Measurements from ENCODE around the gene ETNK2. TPM values are rescaled to one million over a fixed set of nuclear protein-coding genes. Genes with fewer than 3 reads are reported as not detected.

The ETNK2 gene
- total and polyA plus RNA-seq, 2 donors from 2014 or later: 33.3 to 166 TPM

DNA sequence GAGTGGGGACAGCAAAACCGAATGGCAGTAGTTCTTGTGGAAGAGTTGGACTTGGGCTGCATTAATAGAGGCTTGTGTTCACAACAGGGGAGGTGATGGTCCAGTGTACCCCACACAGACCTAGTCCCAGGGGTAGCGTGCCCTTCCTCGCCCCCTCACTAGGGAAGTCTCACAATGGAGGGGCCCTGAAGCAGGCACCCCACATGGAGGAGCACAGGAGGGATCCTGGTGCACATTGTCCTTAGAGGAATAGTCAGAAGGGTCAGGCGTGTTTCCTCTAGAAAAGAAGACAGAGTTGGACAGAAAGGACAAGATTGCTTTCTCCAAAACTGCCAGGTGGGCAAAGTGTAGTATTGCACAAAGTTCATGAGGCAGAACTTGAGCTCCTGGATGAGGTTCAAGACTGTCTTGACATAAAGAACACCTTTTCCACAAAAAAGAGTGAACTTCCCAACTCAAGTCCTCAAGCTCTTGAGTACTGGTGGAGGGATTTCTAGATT, 23.3 kb downstream of the ETNK2 start:
- H3K27me3 ChIP-seq (ENCODE audit: control insufficient read depth, insufficient read depth, low read length): no peaks in the 10 kb centered on the region
- TF ChIP-seq CTCF (IDR thresholded peaks at IDR 0.05; ENCODE audit: borderline replicate concordance, extremely low read depth, insufficient read depth): no peak
- FAIRE-seq (no peak), DNase-seq (peak in 1 of 5 donors; percentile 44)
- H3K27ac ChIP-seq (ENCODE audit: low read depth in 2 of 2, low read length in 2 of 2): peak overlapping the region; percentile 94 to 96
- H3K9me3 ChIP-seq (ENCODE audit: control insufficient read depth in 2 of 3, insufficient read depth in 1 of 3, low read length in 3 of 3): no peaks in the 10 kb centered on the region
- H3K4me3 ChIP-seq (ENCODE audit: low read length in 3 of 3): peak overlapping the region in 1 of 3 donors; percentile 10
- intact Hi-C loops (cut with DNase I): no loop called here
- peak overlapping the region in 1 of 3 donors; percentile 54 for H3K9ac ChIP-seq (ENCODE audit: low read length in 3 of 3)
- H3K36me3 ChIP-seq (ENCODE audit: control insufficient read depth in 2 of 3, insufficient read depth in 3 of 3, low read length in 3 of 3): peaks cover 2 to 30% (median 17%) of the 10 kb centered on the region in 3 donors
- peaks cover 0 to 51% (median 49%) of the 10 kb centered on the region in 3 donors for H3K4me1 ChIP-seq (ENCODE audit: control insufficient read depth in 2 of 3, insufficient read depth in 2 of 3, low read depth in 1 of 3, low read length in 3 of 3)

GRCh38 chr1:204127597-204128242, 24.1 kb downstream of the ETNK2 start:
- Histone ChIP-seq H3K9ac (ENCODE audit: low read length in 3 of 3) (no peak overlapping the region), H3K36me3 (ENCODE audit: control insufficient read depth in 2 of 3, insufficient read depth in 3 of 3, low read length in 3 of 3) (peaks cover 2 to 34% (median 24%) of the 10 kb centered on the region in 3 donors), H3K4me1 (ENCODE audit: control insufficient read depth in 2 of 3, insufficient read depth in 2 of 3, low read depth in 1 of 3, low read length in 3 of 3) (peaks cover 0 to 51% (median 49%) of the 10 kb centered on the region in 3 donors), H3K9me3 (ENCODE audit: control insufficient read depth in 2 of 3, insufficient read depth in 1 of 3, low read length in 3 of 3) (no peaks in the 10 kb centered on the region), H3K27ac (ENCODE audit: low read depth in 2 of 2, low read length in 2 of 2) (peak overlapping the region in 1 of 2 donors; percentile 16), H3K4me3 (ENCODE audit: low read length in 3 of 3) (no peak overlapping the region), H3K27me3 (ENCODE audit: control insufficient read depth, insufficient read depth, low read length) (no peaks in the 10 kb centered on the region)
- intact Hi-C loops (cut with DNase I): no loop called here
- peak; percentile 98 for TF ChIP-seq CTCF (IDR thresholded peaks at IDR 0.05; ENCODE audit: borderline replicate concordance, extremely low read depth, insufficient read depth)
- FAIRE-seq (peak; percentile 23), DNase-seq (peak; percentile 77 to 90 (median 78))

GRCh38 chr1:204126956-204127355, 24.9 kb downstream of the ETNK2 start:
- intact Hi-C loops (cut with DNase I): no loop called here
- Histone ChIP-seq H3K36me3 (ENCODE audit: control insufficient read depth in 2 of 3, insufficient read depth in 3 of 3, low read length in 3 of 3) (peaks cover 5 to 40% (median 28%) of the 10 kb centered on the region in 3 donors), H3K27me3 (ENCODE audit: control insufficient read depth, insufficient read depth, low read length) (no peaks in the 10 kb centered on the region), H3K9me3 (ENCODE audit: control insufficient read depth in 2 of 3, insufficient read depth in 1 of 3, low read length in 3 of 3) (no peaks in the 10 kb centered on the region), H3K4me3 (ENCODE audit: low read length in 3 of 3) (no peak overlapping the region), H3K27ac (ENCODE audit: low read depth in 2 of 2, low read length in 2 of 2) (peak overlapping the region in 1 of 2 donors; percentile 76), H3K9ac (ENCODE audit: low read length in 3 of 3) (no peak overlapping the region), H3K4me1 (ENCODE audit: control insufficient read depth in 2 of 3, insufficient read depth in 2 of 3, low read depth in 1 of 3, low read length in 3 of 3) (peaks cover 0 to 49% (median 48%) of the 10 kb centered on the region in 3 donors)
- FAIRE-seq (no peak), DNase-seq (peak in 3 of 5 donors; percentile 39 to 65 (median 41))
- TF ChIP-seq CTCF (IDR thresholded peaks at IDR 0.05; ENCODE audit: borderline replicate concordance, extremely low read depth, insufficient read depth): no peak
